Astrocyte (in vitro differentiated cells and primary cell): ENCODE results near the gene ABHD17A. TPM values are rescaled to one million over a fixed set of nuclear protein-coding genes. Genes with fewer than 3 reads are reported as not detected.

ENCODE experiments used
- DNase-seq: peaks from one replicate; pipeline ENCODE4 v3.0.0-alpha.2; 2010; ENCODE audit warnings: low read depth
- FAIRE-seq: peaks from 2 replicates; lab custom pipeline; 2011; peaks lifted over from hg19 to GRCh38; lab: Jason Lieb, UNC
- H2AFZ ChIP-seq: 2 replicates; pipeline ENCODE4 v1.6.0; 2012; ENCODE audit warnings: low read depth, low read length, inconsistent platforms
- H3K27ac ChIP-seq: 2 replicates; pipeline ENCODE4 v1.5.1; 2011; ENCODE audit warnings: low read depth, low read length, inconsistent platforms
- H3K27me3 ChIP-seq: 2 replicates; pipeline ENCODE4 v1.6.0; 2011; ENCODE audit warnings: low read length, inconsistent platforms; ENCODE audit not compliant: insufficient read depth
- H3K36me3 ChIP-seq: 2 replicates; pipeline ENCODE4 v1.5.1; 2011; ENCODE audit warnings: low read length, inconsistent platforms; ENCODE audit not compliant: insufficient read depth
- H3K4me1 ChIP-seq: 2 replicates; pipeline ENCODE4 v1.5.1; 2011; ENCODE audit warnings: low read length, inconsistent platforms; ENCODE audit not compliant: insufficient read depth
- H3K4me2 ChIP-seq: 2 replicates; pipeline ENCODE4 v1.6.0; 2012; ENCODE audit warnings: low read length, inconsistent platforms
- H3K4me3 ChIP-seq: 2 replicates; pipeline ENCODE4 v1.5.1; 2011; ENCODE audit warnings: low read depth, mild to moderate bottlenecking, low read length, inconsistent platforms; ENCODE audit not compliant: insufficient read depth
- H3K79me2 ChIP-seq: 2 replicates; pipeline ENCODE4 v1.6.0; 2012; ENCODE audit warnings: mild to moderate bottlenecking, low read length, inconsistent platforms; ENCODE audit not compliant: insufficient read depth
- H3K9ac ChIP-seq: 2 replicates; pipeline ENCODE4 v1.6.0; 2012; ENCODE audit warnings: mild to moderate bottlenecking, low read length, inconsistent platforms
- H3K9me3 ChIP-seq: 2 replicates; pipeline ENCODE4 v1.5.1; 2012; ENCODE audit warnings: low read depth, mild to moderate bottlenecking, low read length, inconsistent platforms; ENCODE audit not compliant: insufficient read depth
- H4K20me1 ChIP-seq: 2 replicates; pipeline ENCODE4 v1.6.0; 2012; ENCODE audit warnings: low read length, inconsistent platforms; ENCODE audit not compliant: insufficient read depth
- H3K27ac Mint-ChIP-seq: one replicate; pipeline ENCODE4 v1.8.0; 2021; ENCODE audit warnings: mild to moderate bottlenecking, mixed read lengths; ENCODE audit not compliant: unreplicated experiment
- H3K27me3 Mint-ChIP-seq: one replicate; pipeline ENCODE4 v1.8.0; 2021; ENCODE audit warnings: low read depth, mixed read lengths; ENCODE audit not compliant: unreplicated experiment
- H3K36me3 Mint-ChIP-seq: one replicate; pipeline ENCODE4 v1.8.0; 2021; ENCODE audit warnings: low read depth, mixed read lengths; ENCODE audit not compliant: unreplicated experiment
- H3K4me1 Mint-ChIP-seq: one replicate; pipeline ENCODE4 v1.8.0; 2021; ENCODE audit warnings: low read depth, mixed read lengths; ENCODE audit not compliant: unreplicated experiment
- H3K4me3 Mint-ChIP-seq: one replicate; pipeline ENCODE4 v1.8.0; 2021; ENCODE audit warnings: mild to moderate bottlenecking, moderate library complexity, mixed read lengths; ENCODE audit not compliant: unreplicated experiment
- H3K9me3 Mint-ChIP-seq: one replicate; pipeline ENCODE4 v1.8.0; 2021; ENCODE audit warnings: mild to moderate bottlenecking, mixed read lengths; ENCODE audit not compliant: unreplicated experiment
- CTCF ChIP-seq: IDR thresholded peaks from 2 replicates; pipeline ENCODE4 v1.5.1; 2011; ENCODE audit warnings: low read depth, mild to moderate bottlenecking, inconsistent platforms, low read length, moderate library complexity; ENCODE audit not compliant: insufficient read depth
- EZH2 ChIP-seq: IDR thresholded peaks from 2 replicates; pipeline ENCODE4 v1.6.1; 2012; ENCODE audit warnings: mild to moderate bottlenecking, low read length, inconsistent platforms; ENCODE audit not compliant: insufficient read depth
- total RNA-seq: library from RNA; stranded (reverse); gene quantifications from 2 replicates; pipeline ENCODE4 v1.2.1, GENCODE V29; 2021

The ABHD17A gene
- total RNA-seq, 1 donor from 2014 or later, result 56.7 TPM

DNA sequence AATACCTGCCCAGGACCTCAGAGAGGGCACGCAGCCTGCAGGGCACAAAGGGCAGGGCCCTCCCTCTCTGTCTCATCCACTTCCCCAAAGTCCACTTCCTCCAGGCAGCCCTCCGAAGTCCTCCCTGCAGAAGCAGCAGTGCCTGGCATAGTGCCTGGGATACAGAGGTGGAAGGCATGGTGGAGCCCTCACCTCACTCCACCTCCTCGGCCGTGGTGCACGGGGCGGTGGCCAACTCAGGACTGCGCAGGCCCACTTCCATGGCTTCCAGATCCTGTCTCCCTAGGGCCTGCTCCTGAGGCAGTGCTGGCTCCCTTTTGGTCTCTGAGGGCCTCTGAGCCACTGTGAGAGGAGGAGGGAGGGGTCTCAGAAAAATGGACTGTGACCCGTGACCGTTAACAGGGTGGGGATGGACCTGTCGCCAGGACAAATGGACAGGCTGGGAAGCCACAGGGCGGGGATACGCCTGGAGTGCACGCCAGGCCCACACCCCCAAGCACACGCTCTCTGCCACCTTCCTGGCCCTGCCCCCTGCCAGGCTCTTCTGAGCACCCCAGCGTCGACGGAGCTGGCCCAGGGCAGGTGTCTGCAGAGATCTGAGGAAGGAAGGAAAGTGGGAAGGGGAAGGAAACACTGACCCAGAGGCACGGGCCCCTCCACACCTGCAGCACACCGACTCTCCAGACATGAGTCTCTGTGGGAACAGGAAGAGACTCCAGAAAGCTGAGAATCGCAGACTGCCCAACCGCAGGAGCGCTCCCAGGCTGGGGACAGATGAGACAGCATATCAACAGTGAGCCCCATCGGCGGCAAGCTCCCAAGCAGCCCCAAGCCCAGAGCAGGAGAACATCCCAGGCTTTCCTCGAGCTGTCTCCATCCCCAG is 45.4 kb downstream of the ABHD17A start:
- Histone ChIP-seq H3K36me3 (no peaks in the 10 kb centered on the region), H3K27ac (no peak overlapping the region), H3K4me1 (no peaks in the 10 kb centered on the region), H3K9me3 (no peaks in the 10 kb centered on the region), H3K79me2 (peaks cover 95% of the 10 kb centered on the region), H3K9ac (no peak overlapping the region), H3K4me2 (no peak overlapping the region), H4K20me1 (peaks cover 99% of the 10 kb centered on the region), H2AFZ (no peak overlapping the region), H3K27me3 (no peaks in the 10 kb centered on the region), H3K4me3 (no peak overlapping the region)
- Mint-ChIP-seq H3K9me3 (no peaks in the 10 kb centered on the region), H3K36me3 (no peaks in the 10 kb centered on the region), H3K27me3 (no peaks in the 10 kb centered on the region), H3K4me3 (no peak overlapping the region), H3K4me1 (peaks cover 8% of the 10 kb centered on the region), H3K27ac (no peak overlapping the region)
- DNase-seq, result no peak
- FAIRE-seq, result no peak
- TF ChIP-seq CTCF (no peak), EZH2 (no peak)

DNA sequence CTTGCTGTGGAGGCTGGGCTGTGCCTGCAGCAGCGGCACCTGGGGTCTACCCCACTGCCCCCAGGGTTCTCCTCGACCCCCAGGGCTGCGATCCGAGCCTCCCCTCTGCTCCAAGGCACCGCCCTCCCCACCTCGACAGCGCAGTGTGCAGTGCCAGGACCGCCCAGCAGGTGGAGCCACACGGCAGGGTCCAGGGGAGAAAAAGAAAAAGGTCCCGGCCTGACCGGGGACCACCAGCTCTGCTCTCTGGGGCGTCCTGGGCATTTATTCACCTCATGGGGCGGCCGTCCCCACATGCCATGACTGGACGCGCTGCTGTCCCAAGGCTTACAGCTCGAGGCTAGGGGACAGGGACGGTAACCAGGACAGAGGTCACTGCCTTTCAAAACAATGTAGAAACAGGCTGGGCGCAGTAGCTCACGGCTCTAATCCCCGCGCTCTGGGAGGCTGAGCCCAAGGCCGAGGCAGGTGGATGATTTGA is 47.6 kb downstream of the ABHD17A start:
- no peak overlapping the region for H3K27ac Mint-ChIP-seq
- H3K4me1 Mint-ChIP-seq, result peaks cover 8% of the 10 kb centered on the region
- H3K4me1 ChIP-seq, result no peaks in the 10 kb centered on the region
- H3K27me3 ChIP-seq, result no peaks in the 10 kb centered on the region
- no peak for DNase-seq
- H3K4me2 ChIP-seq, result no peak overlapping the region
- no peaks in the 10 kb centered on the region for H3K9me3 Mint-ChIP-seq
- no peak overlapping the region for H2AFZ ChIP-seq
- no peaks in the 10 kb centered on the region for H3K36me3 ChIP-seq
- H3K4me3 Mint-ChIP-seq, result no peak overlapping the region
- H3K27me3 Mint-ChIP-seq, result no peaks in the 10 kb centered on the region
- peaks cover 94% of the 10 kb centered on the region for H3K79me2 ChIP-seq
- no peaks in the 10 kb centered on the region for H3K9me3 ChIP-seq
- TF ChIP-seq EZH2 (no peak), CTCF (peak; percentile 66)
- H4K20me1 ChIP-seq, result peaks cover 98% of the 10 kb centered on the region
- H3K9ac ChIP-seq, result no peak overlapping the region
- H3K27ac ChIP-seq, result no peak overlapping the region
- no peak for FAIRE-seq
- no peak overlapping the region for H3K4me3 ChIP-seq
- peaks cover 3% of the 10 kb centered on the region for H3K36me3 Mint-ChIP-seq

DNA sequence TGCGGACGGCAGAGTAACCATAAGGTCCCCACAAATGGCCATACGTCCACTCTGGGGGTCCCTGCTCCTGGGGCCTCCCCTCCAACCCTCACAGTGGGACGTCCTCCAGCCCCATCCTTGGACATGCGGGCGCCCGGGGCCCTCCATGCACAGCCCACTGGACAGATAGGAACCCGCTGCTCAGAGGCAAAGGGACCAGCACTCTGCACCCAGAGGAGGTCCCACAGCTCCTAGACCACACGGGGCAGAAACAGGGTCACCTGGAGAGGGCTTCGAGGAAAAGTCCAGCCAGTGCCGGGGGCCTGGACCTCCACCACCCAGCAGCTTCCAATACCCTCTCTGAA is 48.1 kb downstream of the ABHD17A start:
- peaks cover 3% of the 10 kb centered on the region for H3K36me3 Mint-ChIP-seq
- no peaks in the 10 kb centered on the region for H3K9me3 Mint-ChIP-seq
- DNase-seq, result no peak
- H3K4me3 Mint-ChIP-seq, result no peak overlapping the region
- Histone ChIP-seq H4K20me1 (peaks cover 97% of the 10 kb centered on the region), H2AFZ (no peak overlapping the region), H3K27ac (no peak overlapping the region), H3K9me3 (no peaks in the 10 kb centered on the region), H3K4me3 (no peak overlapping the region), H3K9ac (no peak overlapping the region), H3K27me3 (no peaks in the 10 kb centered on the region), H3K36me3 (no peaks in the 10 kb centered on the region), H3K4me2 (no peak overlapping the region), H3K79me2 (peaks cover 92% of the 10 kb centered on the region), H3K4me1 (no peaks in the 10 kb centered on the region)
- TF ChIP-seq EZH2 (no peak), CTCF (no peak)
- peaks cover 8% of the 10 kb centered on the region for H3K4me1 Mint-ChIP-seq
- no peaks in the 10 kb centered on the region for H3K27me3 Mint-ChIP-seq
- no peak overlapping the region for H3K27ac Mint-ChIP-seq
- FAIRE-seq, result no peak
